ENCODE data around the gene PTCH1. TPM values are rescaled to one million over a fixed set of nuclear protein-coding genes. Genes with fewer than 3 reads are reported as not detected.

The PTCH1 gene
- total RNA-seq, 1 experiment from 2014 or later = 6.6 TPM

DNA sequence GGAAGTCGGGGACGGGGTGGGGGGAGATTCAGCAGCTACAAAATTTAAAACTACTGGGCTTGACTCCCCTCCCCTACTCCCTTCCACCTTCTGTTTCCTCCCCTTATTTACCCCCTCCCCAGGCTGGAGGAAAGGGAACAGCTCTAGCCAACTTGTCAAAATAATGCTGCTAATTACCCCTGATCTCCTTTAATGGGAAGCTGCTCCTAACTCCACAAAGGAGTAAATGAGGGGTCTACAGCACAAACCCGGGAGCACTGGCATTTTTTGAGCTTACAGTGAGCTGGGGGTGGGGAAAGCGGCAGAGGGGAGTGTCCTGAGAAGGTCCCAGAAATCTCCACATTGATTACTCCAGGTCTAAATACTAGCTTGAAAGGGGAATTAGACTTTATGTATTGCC is 3.1 kb downstream of the PTCH1 start:
- DNase-seq (ENCODE audit: low read depth, low spot score) = no peak
- no peak overlapping the region for H3K27ac ChIP-seq (ENCODE audit: low read length)
- in situ Hi-C loops (cut with HindIII; ENCODE audit: low pct_unique_long_range_greater_than_20kb, low sequenced_read_pairs) = no loop called here
- H3K27me3 ChIP-seq (ENCODE audit: control insufficient read depth, insufficient read depth, low read length) = no peaks in the 10 kb centered on the region
- no peak for TF ChIP-seq REST (IDR thresholded peaks at IDR 0.05; ENCODE audit: insufficient read depth in 1 of 2, low read depth in 2 of 2, low read length in 1 of 2)
- TF ChIP-seq TCF7L2 (IDR thresholded peaks at IDR 0.05; ENCODE audit: low read depth, low read length) = no peak
- no peak for TF ChIP-seq POLR2AphosphoS5 (IDR thresholded peaks at IDR 0.05; ENCODE audit: low read depth, low read length)
- TF ChIP-seq SIN3A (IDR thresholded peaks at IDR 0.05; ENCODE audit: borderline replicate concordance, insufficient read depth, low read depth, low read length) = no peak
- TF ChIP-seq, protein P1, sequence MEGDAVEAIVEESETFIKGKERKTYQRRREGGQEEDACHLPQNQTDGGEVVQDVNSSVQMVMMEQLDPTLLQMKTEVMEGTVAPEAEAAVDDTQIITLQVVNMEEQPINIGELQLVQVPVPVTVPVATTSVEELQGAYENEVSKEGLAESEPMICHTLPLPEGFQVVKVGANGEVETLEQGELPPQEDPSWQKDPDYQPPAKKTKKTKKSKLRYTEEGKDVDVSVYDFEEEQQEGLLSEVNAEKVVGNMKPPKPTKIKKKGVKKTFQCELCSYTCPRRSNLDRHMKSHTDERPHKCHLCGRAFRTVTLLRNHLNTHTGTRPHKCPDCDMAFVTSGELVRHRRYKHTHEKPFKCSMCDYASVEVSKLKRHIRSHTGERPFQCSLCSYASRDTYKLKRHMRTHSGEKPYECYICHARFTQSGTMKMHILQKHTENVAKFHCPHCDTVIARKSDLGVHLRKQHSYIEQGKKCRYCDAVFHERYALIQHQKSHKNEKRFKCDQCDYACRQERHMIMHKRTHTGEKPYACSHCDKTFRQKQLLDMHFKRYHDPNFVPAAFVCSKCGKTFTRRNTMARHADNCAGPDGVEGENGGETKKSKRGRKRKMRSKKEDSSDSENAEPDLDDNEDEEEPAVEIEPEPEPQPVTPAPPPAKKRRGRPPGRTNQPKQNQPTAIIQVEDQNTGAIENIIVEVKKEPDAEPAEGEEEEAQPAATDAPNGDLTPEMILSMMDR (IDR thresholded peaks at IDR 0.05) = no peak
- CTCF ChIA-PET = interaction anchor here (0.7 kb wide), 1 partner anchor 1251 kb away, joined by 4 read pairs; no protein-coding TSS in a partner anchor
- no TSS peak for BruUV-seq (replicated peaks)
- POLR2A ChIA-PET = interaction anchor here (0.6 kb wide), 1 partner anchor 250 kb away, joined by 3 read pairs; no protein-coding TSS in a partner anchor
- intact Hi-C loops (cut with micrococcal nuclease; ENCODE audit: unreplicated experiment) = loop anchor here (10.0 kb wide), 1 partner anchor 1111 kb away; no protein-coding TSS in a partner anchor
- no peaks in the 10 kb centered on the region for H3K9me3 ChIP-seq (ENCODE audit: control insufficient read depth, insufficient read depth, low read depth, low read length)
- ATAC-seq = no peak
- H3K4me3 ChIP-seq (ENCODE audit: low read depth in 2 of 2, low read length in 2 of 2) = no peak overlapping the region
- H3K36me3 ChIP-seq (ENCODE audit: control insufficient read depth, insufficient read depth, low read length) = no peaks in the 10 kb centered on the region; the same call in 1 of the 2 replicates
- H3K4me1 ChIP-seq (ENCODE audit: control insufficient read depth, insufficient read depth, low read length) = no peaks in the 10 kb centered on the region

DNA sequence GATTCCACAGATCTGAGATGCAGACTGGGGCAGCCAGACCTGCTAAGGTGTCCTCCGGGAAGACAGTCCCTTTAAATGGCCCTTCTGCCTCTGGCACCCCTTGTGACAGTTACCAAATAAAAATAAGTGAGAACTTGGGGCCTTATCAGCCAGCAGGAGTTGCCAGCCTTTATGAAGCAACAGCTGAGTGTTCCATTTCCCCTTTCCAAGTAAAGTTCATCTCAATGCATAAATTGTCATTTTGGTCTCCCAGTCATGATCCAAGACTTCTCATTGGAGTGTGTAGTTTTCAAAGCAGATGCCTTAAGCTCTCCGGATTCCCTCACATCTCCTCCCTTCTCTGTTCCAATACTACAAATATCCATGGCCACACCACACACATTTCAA is 4.1 kb downstream of the PTCH1 start:
- no peaks in the 10 kb centered on the region for H3K9me3 ChIP-seq (ENCODE audit: control insufficient read depth, insufficient read depth, low read depth, low read length)
- ATAC-seq (no peak), DNase-seq (ENCODE audit: low read depth, low spot score) (no peak)
- no peaks in the 10 kb centered on the region; the same call in 1 of the 2 replicates for H3K36me3 ChIP-seq (ENCODE audit: control insufficient read depth, insufficient read depth, low read length)
- H3K4me1 ChIP-seq (ENCODE audit: control insufficient read depth, insufficient read depth, low read length) = no peaks in the 10 kb centered on the region
- intact Hi-C loops (cut with micrococcal nuclease; ENCODE audit: unreplicated experiment) (loop anchor here (10.0 kb wide), 1 partner anchor 1112 kb away; no protein-coding TSS in a partner anchor), in situ Hi-C loops (cut with HindIII; ENCODE audit: low pct_unique_long_range_greater_than_20kb, low sequenced_read_pairs) (no loop called here)
- no peak overlapping the region for H3K27ac ChIP-seq (ENCODE audit: low read length)
- TF ChIP-seq REST (IDR thresholded peaks at IDR 0.05; ENCODE audit: insufficient read depth in 1 of 2, low read depth in 2 of 2, low read length in 1 of 2) (no peak), TCF7L2 (IDR thresholded peaks at IDR 0.05; ENCODE audit: low read depth, low read length) (no peak), POLR2AphosphoS5 (IDR thresholded peaks at IDR 0.05; ENCODE audit: low read depth, low read length) (no peak), SIN3A (IDR thresholded peaks at IDR 0.05; ENCODE audit: borderline replicate concordance, insufficient read depth, low read depth, low read length) (no peak)
- TF ChIP-seq, protein P1 (IDR thresholded peaks at IDR 0.05) = no peak
- no TSS peak for BruUV-seq (replicated peaks)
- no peaks in the 10 kb centered on the region for H3K27me3 ChIP-seq (ENCODE audit: control insufficient read depth, insufficient read depth, low read length)
- no peak overlapping the region for H3K4me3 ChIP-seq (ENCODE audit: low read depth in 2 of 2, low read length in 2 of 2)
- POLR2A ChIA-PET = no interaction called here
- CTCF ChIA-PET = no interaction called here

Data from Panc1 (cell line).